HG02571 (cell line): Measurements from ENCODE around the gene STK24.
"Not testable (repeated sequence)": the region's sequence is repeated elsewhere in the genome, so short reads cannot be mapped to it uniquely, and the experiment has no call there.

Experiments
- ATAC-seq: cut with Tn5 transposase; IDR thresholded peaks from one replicate; pipeline ENCODE4 v1.9.1; 2021; ENCODE audit warnings: mild to moderate bottlenecking, moderate library complexity; ENCODE audit not compliant: unreplicated experiment

The STK24 gene

GRCh38 chr13:98420554-98421175, 156.2 kb downstream of the STK24 start:
- no peak for ATAC-seq

GRCh38 chr13:98419786-98420553, 156.9 kb downstream of the STK24 start:
- no peak for ATAC-seq

GRCh38 chr13:98416408-98416807, 160.5 kb downstream of the STK24 start:
- no peak for ATAC-seq

- ATAC-seq: no peak
These were observed 161.4 kb downstream of the STK24 start for GRCh38 chr13:98415326-98416070.

GRCh38 chr13:98413796-98414195, 163.1 kb downstream of the STK24 start:
- ATAC-seq: no peak

- not testable (repeated sequence) for ATAC-seq
These were observed 163.6 kb downstream of the STK24 start for GRCh38 chr13:98413278-98413677.

GRCh38 chr13:98411617-98412265, 165.2 kb downstream of the STK24 start:
- ATAC-seq: no peak

- ATAC-seq: no peak
These were observed 165.9 kb downstream of the STK24 start for GRCh38 chr13:98411013-98411412.

- ATAC-seq: no peak
These were observed 166.3 kb downstream of the STK24 start for GRCh38 chr13:98410612-98411011.

- no peak for ATAC-seq
These were observed 167.6 kb downstream of the STK24 start for GRCh38 chr13:98409281-98409680.

GRCh38 chr13:98407575-98407974, 169.3 kb downstream of the STK24 start:
- no peak for ATAC-seq

- ATAC-seq: no peak
These were observed 169.9 kb downstream of the STK24 start for GRCh38 chr13:98406971-98407370.

- no peak for ATAC-seq
These were observed 170.5 kb downstream of the STK24 start for GRCh38 chr13:98406427-98406826.

- no peak for ATAC-seq
These were observed 171.1 kb downstream of the STK24 start for GRCh38 chr13:98405690-98406344.

GRCh38 chr13:98405107-98405571, 171.8 kb downstream of the STK24 start:
- no peak for ATAC-seq

GRCh38 chr13:98403076-98403475, 173.8 kb downstream of the STK24 start:
- ATAC-seq: no peak

GRCh38 chr13:98401934-98402333, 175.0 kb downstream of the STK24 start:
- no peak for ATAC-seq

- ATAC-seq: no peak
These were observed 177.2 kb downstream of the STK24 start for GRCh38 chr13:98399756-98400155.

GRCh38 chr13:98398581-98398980, 178.3 kb downstream of the STK24 start:
- no peak for ATAC-seq

GRCh38 chr13:98397861-98398260, 179.0 kb downstream of the STK24 start:
- no peak for ATAC-seq

GRCh38 chr13:98397221-98397620, 179.7 kb downstream of the STK24 start:
- no peak for ATAC-seq
